GM06990 (cell line): Measurements from ENCODE around the gene ATP2C2.
"Not testable (repeated sequence)": the region's sequence is repeated elsewhere in the genome, so short reads cannot be mapped to it uniquely, and the experiment has no call there.

Source experiments
- DNase-seq: peaks from one replicate; pipeline ENCODE4 v3.0.0-alpha.2; 2011; ENCODE audit not compliant: insufficient read length; ENCODE audit errors: extremely low read depth
- H3K27me3 ChIP-seq: replicated peaks from 2 replicates; pipeline ENCODE4 v1.6.0; 2011; ENCODE audit warnings: low read length; ENCODE audit not compliant: control insufficient read depth, insufficient read depth
- H3K36me3 ChIP-seq: 2 replicates; pipeline ENCODE4 v1.5.1; 2011; ENCODE audit warnings: low read length; ENCODE audit not compliant: control insufficient read depth, insufficient read depth
- H3K4me3 ChIP-seq: replicated peaks from 2 replicates; pipeline ENCODE4 v1.5.1; 2011; ENCODE audit warnings: low read depth, mild to moderate bottlenecking, control low read depth, low read length
- CTCF ChIP-seq: IDR thresholded peaks from 2 replicates; pipeline ENCODE4 v1.5.1; 2011; ENCODE audit warnings: low read length, control low read depth, mild to moderate bottlenecking, inconsistent platforms; ENCODE audit not compliant: insufficient read depth, poor library complexity, severe bottlenecking

The ATP2C2 gene

GRCh38 chr16:84386047-84386446 lies 17.7 kb downstream of the ATP2C2 start:
- TF ChIP-seq CTCF: no peak
- DNase-seq: no peak
- no peaks in the 10 kb centered on the region for H3K36me3 ChIP-seq
- no peak overlapping the region for H3K4me3 ChIP-seq
- no peaks in the 10 kb centered on the region for H3K27me3 ChIP-seq

GRCh38 chr16:84387021-84387420 lies 18.7 kb downstream of the ATP2C2 start:
- DNase-seq: no peak
- Histone ChIP-seq H3K27me3 (no peaks in the 10 kb centered on the region), H3K4me3 (no peak overlapping the region), H3K36me3 (no peaks in the 10 kb centered on the region)
- TF ChIP-seq CTCF: no peak

- H3K36me3 ChIP-seq: no peaks in the 10 kb centered on the region
- DNase-seq: no peak
- no peaks in the 10 kb centered on the region for H3K27me3 ChIP-seq
- no peak overlapping the region for H3K4me3 ChIP-seq
- TF ChIP-seq CTCF: no peak
Measured at GRCh38 chr16:84390131-84390785, 21.9 kb downstream of the ATP2C2 start.

GRCh38 chr16:84391151-84392030 lies 23.1 kb downstream of the ATP2C2 start:
- Histone ChIP-seq H3K4me3 (no peak overlapping the region), H3K27me3 (no peaks in the 10 kb centered on the region), H3K36me3 (no peaks in the 10 kb centered on the region)
- DNase-seq: no peak
- no peak for TF ChIP-seq CTCF

GRCh38 chr16:84392031-84392360 lies 23.7 kb downstream of the ATP2C2 start:
- DNase-seq: no peak
- TF ChIP-seq CTCF: no peak
- H3K27me3 ChIP-seq: no peaks in the 10 kb centered on the region

GRCh38 chr16:84396082-84396481 lies 27.7 kb downstream of the ATP2C2 start:
- H3K36me3 ChIP-seq, DNase-seq, H3K4me3 ChIP-seq, H3K27me3 ChIP-seq: not testable (repeated sequence)

More at GRCh38 chr16:84392031-84392360, 23.7 kb downstream of the ATP2C2 start:
- Histone ChIP-seq H3K4me3 (no peak overlapping the region), H3K36me3 (no peaks in the 10 kb centered on the region)
